ENCODE measurements around the gene VAMP2.

VAMP2 gene

DNA sequence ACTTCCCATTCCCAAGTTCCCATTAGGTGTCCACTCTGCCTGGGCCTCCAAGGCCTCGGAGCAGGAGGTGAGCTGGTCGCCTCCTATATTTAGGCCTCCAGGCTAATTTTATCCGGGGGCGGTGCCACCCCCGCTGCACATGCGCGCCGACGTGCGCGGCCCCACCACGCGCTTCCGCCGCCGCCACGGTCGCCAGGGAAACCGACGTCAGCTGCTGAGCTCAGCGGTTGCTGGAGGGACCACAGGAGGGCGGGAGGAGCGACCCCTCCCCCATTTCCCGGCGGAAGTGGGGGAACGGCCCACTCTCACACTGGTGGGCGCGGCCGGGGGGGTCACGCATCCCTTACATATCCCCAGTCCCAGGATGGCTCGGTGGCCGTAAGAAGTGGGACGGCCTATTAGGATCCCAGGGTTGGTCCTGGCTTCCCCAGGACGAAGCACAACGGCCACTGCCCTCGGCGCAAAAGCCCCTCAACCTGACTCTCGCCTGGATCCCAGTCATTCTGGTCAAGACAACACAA is 11.6 kb downstream of the VAMP2 start:
- no peak for TF ChIP-seq EZH2phosphoT487 (IDR thresholded peaks at IDR 0.05; ENCODE audit: borderline replicate concordance, low read length)
- TF ChIP-seq, protein P1, sequence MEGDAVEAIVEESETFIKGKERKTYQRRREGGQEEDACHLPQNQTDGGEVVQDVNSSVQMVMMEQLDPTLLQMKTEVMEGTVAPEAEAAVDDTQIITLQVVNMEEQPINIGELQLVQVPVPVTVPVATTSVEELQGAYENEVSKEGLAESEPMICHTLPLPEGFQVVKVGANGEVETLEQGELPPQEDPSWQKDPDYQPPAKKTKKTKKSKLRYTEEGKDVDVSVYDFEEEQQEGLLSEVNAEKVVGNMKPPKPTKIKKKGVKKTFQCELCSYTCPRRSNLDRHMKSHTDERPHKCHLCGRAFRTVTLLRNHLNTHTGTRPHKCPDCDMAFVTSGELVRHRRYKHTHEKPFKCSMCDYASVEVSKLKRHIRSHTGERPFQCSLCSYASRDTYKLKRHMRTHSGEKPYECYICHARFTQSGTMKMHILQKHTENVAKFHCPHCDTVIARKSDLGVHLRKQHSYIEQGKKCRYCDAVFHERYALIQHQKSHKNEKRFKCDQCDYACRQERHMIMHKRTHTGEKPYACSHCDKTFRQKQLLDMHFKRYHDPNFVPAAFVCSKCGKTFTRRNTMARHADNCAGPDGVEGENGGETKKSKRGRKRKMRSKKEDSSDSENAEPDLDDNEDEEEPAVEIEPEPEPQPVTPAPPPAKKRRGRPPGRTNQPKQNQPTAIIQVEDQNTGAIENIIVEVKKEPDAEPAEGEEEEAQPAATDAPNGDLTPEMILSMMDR (IDR thresholded peaks at IDR 0.05; ENCODE audit: low read depth, low read length, poor library complexity, severe bottlenecking): no peak
- Histone ChIP-seq H3K79me2 (ENCODE audit: control insufficient read depth, low read length) (peaks cover 24% of the 10 kb centered on the region), H3K27ac (ENCODE audit: low read depth, low read length) (peak overlapping the region; percentile 64), H3K4me3 (ENCODE audit: low read length) (peak overlapping the region; percentile 90), H3K9me3 (ENCODE audit: control insufficient read depth, insufficient read depth, low read length) (no peaks in the 10 kb centered on the region), H3F3A (ENCODE audit: control insufficient read depth, insufficient read depth) (peaks cover 11% of the 10 kb centered on the region), H3K4me2 (ENCODE audit: low read length) (peak overlapping the region; percentile 99), H3K9me2 (replicated peaks; ENCODE audit: control insufficient read depth, low read length) (no peaks in the 10 kb centered on the region), H3K36me3 (ENCODE audit: control insufficient read depth, low read length) (peaks cover 39% of the 10 kb centered on the region), H3K27me3 (ENCODE audit: control insufficient read depth, low read length) (no peaks in the 10 kb centered on the region), H4K20me1 (ENCODE audit: control insufficient read depth, insufficient read depth, low read depth, low read length) (no peaks in the 10 kb centered on the region), H3K4me1 (ENCODE audit: control insufficient read depth, low read length) (peaks cover 58% of the 10 kb centered on the region)

DNA sequence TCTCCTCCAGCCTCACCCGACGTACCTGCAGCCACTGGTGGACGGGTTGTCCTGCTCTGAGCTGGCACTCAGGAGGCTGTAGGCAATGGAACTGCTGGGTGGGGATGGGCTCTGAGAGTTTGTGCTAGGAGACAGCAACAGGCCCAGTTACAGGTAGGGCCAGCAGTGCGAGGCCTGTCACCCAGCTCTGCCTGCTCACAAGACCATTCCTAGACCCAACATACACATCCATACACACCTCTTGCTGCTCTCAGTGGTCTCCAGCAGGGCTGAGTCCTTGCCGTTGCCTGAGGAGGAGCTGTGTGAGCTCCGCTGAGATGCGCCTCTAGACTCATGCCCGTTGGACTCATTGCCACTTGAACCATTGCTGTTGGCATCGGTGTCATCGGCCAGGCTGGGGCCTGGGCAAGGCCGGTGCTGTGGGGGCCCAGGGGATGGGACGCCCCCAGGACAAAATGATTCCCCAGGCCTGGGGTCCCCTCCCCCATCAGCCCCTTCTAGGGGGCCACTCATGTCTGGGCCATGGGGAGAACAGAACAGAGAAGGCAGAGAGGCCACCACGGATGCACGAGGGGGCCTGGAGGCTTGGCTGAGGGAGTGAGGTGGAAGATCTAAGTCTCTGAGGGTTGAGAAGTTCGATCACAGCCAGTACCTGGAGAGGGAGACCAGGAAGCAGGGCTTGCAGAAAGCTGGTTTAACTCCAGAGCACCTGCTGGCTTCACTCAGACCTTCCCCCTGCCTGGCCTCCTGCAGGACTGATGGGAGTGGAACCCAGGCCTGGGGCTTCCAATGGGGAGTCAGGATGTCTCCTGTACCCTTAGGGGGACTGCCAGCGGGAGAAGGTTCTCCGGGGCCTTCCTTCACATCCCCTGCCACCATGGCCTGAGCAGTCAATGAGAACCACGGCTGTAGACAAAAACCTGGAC is 12.3 kb downstream of the VAMP2 start:
- H3F3A ChIP-seq (ENCODE audit: control insufficient read depth, insufficient read depth): peaks cover 11% of the 10 kb centered on the region
- H3K4me1 ChIP-seq (ENCODE audit: control insufficient read depth, low read length): peaks cover 52% of the 10 kb centered on the region
- H4K20me1 ChIP-seq (ENCODE audit: control insufficient read depth, insufficient read depth, low read depth, low read length): no peaks in the 10 kb centered on the region
- no peaks in the 10 kb centered on the region for H3K9me3 ChIP-seq (ENCODE audit: control insufficient read depth, insufficient read depth, low read length)
- peak overlapping the region; percentile 99 for H3K4me2 ChIP-seq (ENCODE audit: low read length)
- H3K4me3 ChIP-seq (ENCODE audit: low read length): peak overlapping the region; percentile 90
- TF ChIP-seq, protein P1 (IDR thresholded peaks at IDR 0.05; ENCODE audit: low read depth, low read length, poor library complexity, severe bottlenecking): no peak
- no peak for TF ChIP-seq EZH2phosphoT487 (IDR thresholded peaks at IDR 0.05; ENCODE audit: borderline replicate concordance, low read length)
- H3K27me3 ChIP-seq (ENCODE audit: control insufficient read depth, low read length): no peaks in the 10 kb centered on the region
- H3K9me2 ChIP-seq (replicated peaks; ENCODE audit: control insufficient read depth, low read length): no peaks in the 10 kb centered on the region
- peak overlapping the region; percentile 64 for H3K27ac ChIP-seq (ENCODE audit: low read depth, low read length)
- peaks cover 46% of the 10 kb centered on the region for H3K36me3 ChIP-seq (ENCODE audit: control insufficient read depth, low read length)
- peaks cover 24% of the 10 kb centered on the region for H3K79me2 ChIP-seq (ENCODE audit: control insufficient read depth, low read length)

DNA sequence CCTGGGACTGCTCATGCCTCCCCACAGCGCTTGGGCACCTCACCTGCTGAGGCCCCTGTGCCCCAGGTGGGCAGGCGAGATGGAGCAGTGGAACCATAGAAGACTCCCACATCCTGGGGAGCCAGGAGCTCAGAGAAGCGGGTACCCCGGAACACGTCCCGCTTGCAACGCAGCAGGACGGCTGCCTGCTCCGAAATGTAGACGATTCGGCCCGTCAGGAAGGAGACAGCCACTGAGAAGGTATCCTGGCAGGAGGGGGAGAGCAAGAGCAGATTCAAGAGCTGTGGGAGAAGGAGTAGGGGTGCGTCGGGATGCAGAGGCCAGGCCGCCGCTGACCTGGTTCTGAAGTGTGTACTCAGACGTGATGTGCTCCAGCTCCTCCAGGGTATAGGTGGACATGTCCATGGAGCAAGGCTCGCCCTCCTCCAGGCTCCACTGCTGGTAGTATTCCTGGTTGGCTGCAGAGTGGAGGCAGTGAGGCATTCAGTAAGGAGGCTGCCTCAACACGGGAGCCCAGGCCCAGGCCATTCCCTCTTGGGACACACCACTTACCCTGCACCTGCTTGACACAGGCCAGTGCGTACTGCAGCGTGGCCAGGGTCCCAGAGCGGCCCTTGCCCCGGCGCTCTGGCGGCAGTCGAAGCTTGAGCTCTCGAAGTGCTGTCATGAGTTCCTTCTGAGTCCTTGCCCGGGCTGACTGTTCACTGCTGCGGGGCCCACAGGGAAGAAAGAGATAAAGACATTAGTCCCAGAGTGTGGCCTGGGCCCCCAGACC is 13.1 kb downstream of the VAMP2 start:
- no peaks in the 10 kb centered on the region for H3K9me2 ChIP-seq (replicated peaks; ENCODE audit: control insufficient read depth, low read length)
- H3K27ac ChIP-seq (ENCODE audit: low read depth, low read length): no peak overlapping the region
- H3K36me3 ChIP-seq (ENCODE audit: control insufficient read depth, low read length): peaks cover 51% of the 10 kb centered on the region
- H3K79me2 ChIP-seq (ENCODE audit: control insufficient read depth, low read length): peaks cover 21% of the 10 kb centered on the region
- H3K4me3 ChIP-seq (ENCODE audit: low read length): no peak overlapping the region
- H4K20me1 ChIP-seq (ENCODE audit: control insufficient read depth, insufficient read depth, low read depth, low read length): no peaks in the 10 kb centered on the region
- no peaks in the 10 kb centered on the region for H3K27me3 ChIP-seq (ENCODE audit: control insufficient read depth, low read length)
- peaks cover 44% of the 10 kb centered on the region for H3K4me1 ChIP-seq (ENCODE audit: control insufficient read depth, low read length)
- TF ChIP-seq, protein P1 (IDR thresholded peaks at IDR 0.05; ENCODE audit: low read depth, low read length, poor library complexity, severe bottlenecking): no peak
- no peak for TF ChIP-seq EZH2phosphoT487 (IDR thresholded peaks at IDR 0.05; ENCODE audit: borderline replicate concordance, low read length)
- peaks cover 6% of the 10 kb centered on the region for H3F3A ChIP-seq (ENCODE audit: control insufficient read depth, insufficient read depth)
- no peaks in the 10 kb centered on the region for H3K9me3 ChIP-seq (ENCODE audit: control insufficient read depth, insufficient read depth, low read length)
- H3K4me2 ChIP-seq (ENCODE audit: low read length): no peak overlapping the region
